CMK (cell line): Measurements from ENCODE around the gene B4GALT5.
"Not testable (repeated sequence)": the region's sequence is repeated elsewhere in the genome, so short reads cannot be mapped to it uniquely, and the experiment has no call there.

Experiments used
- DNase-seq: peaks from one replicate; pipeline ENCODE4 v3.0.0-alpha.2; 2010; ENCODE audit warnings: low read depth

B4GALT5 gene

DNA sequence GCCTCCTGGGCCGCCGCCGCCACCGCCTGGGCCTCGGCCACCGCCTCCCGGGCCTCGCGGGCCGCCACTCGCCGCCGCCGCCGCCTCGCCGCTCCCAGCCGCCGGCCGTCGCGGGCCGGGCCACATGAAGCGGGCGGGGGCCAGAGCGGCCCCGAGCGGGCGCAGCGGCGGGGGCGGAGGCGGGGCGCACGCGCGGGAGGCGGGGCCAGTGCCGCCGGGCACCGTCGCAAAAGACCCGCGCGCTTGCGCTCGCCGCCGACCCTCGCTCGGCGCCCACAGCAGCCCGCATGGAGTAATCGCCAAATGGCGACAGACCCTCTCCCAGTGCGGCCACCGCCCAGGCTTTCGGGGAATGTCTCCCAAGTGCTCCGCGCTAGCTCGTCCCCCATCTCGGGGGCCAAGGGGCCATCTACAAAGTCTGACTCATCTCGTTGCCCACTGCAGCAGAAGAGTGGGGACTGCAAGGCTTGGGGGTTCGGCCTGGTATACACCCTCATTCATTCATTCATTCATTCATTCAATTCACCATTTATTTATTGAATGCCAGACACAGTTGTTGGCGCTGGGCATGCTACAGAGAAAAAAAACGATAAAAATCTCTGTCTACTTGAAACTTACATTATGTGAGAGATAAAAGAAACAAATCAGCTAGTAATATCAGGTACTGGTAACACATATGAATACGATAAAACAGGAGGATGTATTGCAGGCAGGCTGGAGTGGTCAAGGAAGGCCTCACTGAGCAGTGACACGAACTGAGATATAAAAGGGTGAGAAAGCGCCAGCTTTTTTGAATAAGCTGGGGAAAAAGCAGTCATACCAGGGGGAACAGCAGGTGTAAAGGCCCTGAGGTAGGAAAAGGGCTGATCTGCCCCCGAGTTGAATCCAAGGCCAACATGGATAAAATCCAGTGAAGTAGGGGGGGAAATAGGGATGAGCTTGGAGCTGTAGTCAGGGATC, at the start of gene B4GALT5:
B4GALT5 (minus strand) TSS at position 126 of the 960 bp plus-strand sequence. CDS start 188 bp downstream, outside the sequence.
- peak; percentile 83 for DNase-seq

GRCh38 chr20:49762940-49763766, 49.5 kb upstream of the B4GALT5 start:
- DNase-seq, result no peak

DNA sequence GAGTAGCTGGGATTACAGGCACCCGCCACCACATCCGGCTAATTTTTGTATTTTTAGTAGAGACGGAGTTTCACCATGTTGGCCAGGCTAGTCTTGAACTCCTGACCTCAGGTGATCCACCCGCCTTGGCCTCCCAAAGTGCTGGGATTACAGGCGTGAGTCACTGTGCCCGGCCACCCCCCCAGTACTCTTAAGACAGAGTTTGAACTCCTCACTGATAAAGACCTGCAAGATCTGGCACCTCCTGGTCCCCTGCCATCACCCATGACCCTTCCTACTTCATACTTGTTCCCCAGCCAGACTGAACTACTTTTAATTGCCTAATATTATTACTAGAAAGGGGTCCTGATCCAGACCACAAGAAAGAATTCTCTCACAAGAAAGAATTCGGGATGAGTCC, 48.2 kb upstream of the B4GALT5 start:
- DNase-seq, result not testable (repeated sequence)

DNA sequence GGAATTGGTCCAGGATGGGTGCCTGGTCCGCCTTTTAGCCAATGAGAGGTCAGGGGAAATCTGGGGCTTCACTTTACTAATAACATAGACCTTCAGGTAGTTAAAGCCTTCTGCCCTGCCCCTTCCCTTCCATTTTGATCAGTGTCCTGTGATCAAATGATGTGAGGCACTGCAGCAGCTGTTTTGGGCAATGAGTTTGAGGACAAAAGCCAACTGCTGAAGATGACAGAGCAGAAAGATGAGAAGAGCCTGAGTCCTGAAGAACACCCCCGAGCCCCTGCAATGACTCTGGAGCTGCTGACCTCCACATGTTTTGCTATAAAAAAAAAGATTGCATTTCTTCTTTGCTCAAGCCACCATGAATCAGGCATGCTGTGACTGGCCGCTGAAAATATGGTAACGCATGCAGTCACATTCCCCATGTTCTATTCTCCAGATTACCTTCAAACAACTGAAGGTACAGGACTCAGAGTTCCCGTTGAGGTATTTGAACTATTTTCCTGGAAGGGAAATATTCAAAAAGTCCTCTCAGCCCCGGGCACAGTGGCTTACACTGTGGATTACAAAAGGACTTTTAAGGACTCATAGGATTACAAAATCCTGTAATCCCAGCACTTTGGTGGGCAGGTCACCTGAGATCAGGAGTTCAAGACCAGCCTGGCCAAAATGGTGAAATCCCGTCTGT, 45.7 kb upstream of the B4GALT5 start:
- no peak for DNase-seq

- no peak for DNase-seq
Observed at GRCh38 chr20:49758781-49759180, 45.1 kb upstream of the B4GALT5 start.

GRCh38 chr20:49757597-49757996, 43.9 kb upstream of the B4GALT5 start:
- DNase-seq, result no peak

DNA sequence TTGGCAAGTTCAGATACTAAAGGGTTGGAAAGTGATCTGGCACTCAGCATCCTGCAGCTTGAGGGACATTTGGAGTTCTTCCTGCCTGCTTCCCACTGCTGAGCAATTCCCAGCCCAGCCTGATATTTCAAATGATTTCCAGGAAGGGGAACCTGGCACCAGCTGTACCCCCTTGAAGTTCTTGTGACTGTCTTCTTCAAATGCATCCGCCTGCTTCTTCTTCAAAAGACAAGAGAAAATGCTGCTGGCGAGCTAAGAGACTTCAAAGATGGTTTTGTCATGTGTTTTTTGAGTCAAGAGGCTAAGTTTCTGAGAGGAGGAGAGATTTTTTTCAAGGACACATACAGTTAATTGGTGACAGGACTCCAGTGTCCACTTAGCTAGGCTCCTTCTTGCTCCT, 42.6 kb upstream of the B4GALT5 start:
- no peak for DNase-seq

- no peak for DNase-seq
Observed at GRCh38 chr20:49754596-49754995, 40.9 kb upstream of the B4GALT5 start.

DNA sequence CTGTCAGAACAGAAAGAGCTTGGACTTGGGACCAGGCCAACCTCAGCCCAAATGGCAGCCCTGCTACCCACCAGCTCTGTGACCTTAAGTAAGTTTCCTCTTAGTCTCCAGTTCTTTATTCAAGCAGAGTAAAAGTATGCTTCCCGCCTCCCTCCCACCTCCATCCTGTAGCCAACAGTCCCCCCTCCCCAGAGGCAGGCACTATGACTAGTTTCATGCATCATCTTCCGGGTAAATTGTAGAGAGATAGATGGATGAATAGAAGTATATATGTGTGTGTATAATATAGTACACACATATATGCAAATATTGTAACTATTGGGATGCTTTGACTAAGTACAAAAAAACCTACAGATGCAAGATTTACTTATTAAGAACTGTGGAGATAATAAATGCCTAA, 39.5 kb upstream of the B4GALT5 start:
- DNase-seq, result no peak

- DNase-seq, result no peak
Observed at GRCh38 chr20:49752201-49752903, 38.7 kb upstream of the B4GALT5 start.

- no peak for DNase-seq
Observed at GRCh38 chr20:49751397-49751736, 37.7 kb upstream of the B4GALT5 start.

- no peak for DNase-seq
Observed at GRCh38 chr20:49750611-49751396, 37.1 kb upstream of the B4GALT5 start.

- DNase-seq, result no peak
Observed at GRCh38 chr20:49749625-49750024, 35.9 kb upstream of the B4GALT5 start.

- DNase-seq, result no peak
Observed at GRCh38 chr20:49748525-49748838, 34.8 kb upstream of the B4GALT5 start.

DNA sequence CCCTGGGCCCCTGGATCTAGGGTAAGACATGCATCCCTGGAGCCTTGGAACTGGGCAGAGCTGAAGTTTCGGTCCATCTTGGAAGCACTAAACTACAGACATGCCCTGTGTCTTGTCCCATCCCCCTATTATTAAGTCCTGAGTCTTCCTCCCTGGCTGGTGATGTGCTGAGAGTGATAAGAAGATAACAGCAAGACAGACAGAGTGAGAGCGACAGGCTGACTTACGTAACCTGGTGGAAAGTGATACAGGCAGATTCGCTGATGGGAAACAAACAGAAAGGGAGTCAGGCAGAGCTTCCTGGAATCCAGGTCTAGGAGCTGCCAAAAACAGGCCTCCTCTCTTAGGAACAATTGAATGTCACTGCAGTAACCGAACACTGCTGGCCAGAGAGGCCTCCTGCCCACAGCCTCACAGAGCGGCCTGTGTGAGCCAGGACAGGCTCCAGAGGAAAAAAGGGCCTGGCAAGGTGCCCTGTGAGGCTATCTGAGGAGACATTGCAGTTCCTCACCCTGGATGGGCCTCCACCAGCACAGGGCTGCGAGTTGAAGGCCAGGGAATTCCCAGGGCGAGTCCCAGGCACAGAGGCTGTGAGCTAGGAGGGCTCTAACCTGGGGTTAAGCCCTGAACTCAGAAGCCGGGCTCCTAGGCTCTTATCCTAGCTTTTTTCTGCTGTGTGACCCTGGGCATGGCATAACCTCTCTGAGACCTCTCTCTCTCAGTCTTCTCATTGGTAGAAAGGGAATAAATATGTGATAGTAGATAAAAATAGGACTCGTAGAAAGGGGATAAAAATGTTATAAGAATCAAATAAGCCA, 34.2 kb upstream of the B4GALT5 start:
- DNase-seq, result peak; percentile 41

GRCh38 chr20:49742948-49743347, 29.3 kb upstream of the B4GALT5 start:
- DNase-seq, result no peak

DNA sequence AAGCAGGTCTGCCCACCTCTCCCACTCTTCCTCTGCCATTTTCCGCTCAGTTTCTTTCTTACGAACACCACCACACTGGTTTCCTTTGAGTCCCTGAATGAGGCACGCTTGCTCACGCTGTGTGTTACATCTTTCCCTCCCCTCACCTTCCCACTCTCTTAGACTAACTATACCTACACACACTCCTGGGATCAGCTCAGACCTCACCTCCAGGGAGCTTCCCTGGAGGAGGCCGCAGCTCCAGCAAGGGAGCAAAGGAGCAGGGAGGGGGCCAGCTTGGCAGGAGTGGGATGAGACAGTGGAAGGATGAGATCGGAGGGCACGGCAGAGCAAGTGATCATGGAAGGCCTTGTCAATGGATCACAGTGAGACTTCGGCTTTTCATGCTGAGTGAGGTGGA, 28.3 kb upstream of the B4GALT5 start:
- DNase-seq, result no peak

GRCh38 chr20:49740807-49741206, 27.1 kb upstream of the B4GALT5 start:
- no peak for DNase-seq

DNA sequence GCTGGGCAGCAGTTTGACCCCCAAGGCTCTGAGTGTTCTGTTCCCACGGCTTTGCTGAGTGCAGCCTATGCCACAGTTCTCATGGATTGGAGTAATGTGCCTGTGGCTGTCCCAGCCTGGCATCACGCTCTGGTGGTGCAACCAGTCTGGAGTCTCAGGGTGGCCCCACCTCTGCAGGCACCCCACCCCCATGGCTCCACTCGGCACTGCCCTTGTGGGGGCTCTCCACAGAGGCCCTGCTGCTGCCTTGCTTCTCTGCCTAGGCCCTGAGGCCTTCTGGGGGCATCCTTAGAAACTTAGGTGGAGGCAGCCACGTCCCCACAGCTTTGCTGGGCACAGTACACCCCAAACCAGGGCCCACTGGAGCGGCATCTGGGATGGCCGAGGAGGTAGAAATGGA, 25.4 kb upstream of the B4GALT5 start:
- DNase-seq, result no peak

DNA sequence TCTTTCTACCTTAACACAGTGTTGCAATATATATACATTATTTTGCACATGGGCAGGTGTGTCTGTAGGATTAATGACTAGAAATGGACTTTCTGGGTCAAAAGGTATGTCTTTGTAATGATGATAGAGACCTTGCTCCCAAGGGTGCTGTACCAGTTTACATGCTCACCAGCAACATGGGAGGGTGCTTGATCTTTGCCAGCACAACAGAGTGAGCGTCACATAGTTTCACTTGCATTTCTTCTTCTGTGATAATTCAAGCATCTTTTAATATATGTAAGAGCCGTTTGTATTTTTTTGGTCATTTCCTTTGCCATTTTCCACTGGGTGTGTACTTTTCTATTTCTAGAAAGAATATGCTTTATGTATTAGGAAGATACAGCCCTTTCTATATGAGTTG, 23.6 kb upstream of the B4GALT5 start:
- DNase-seq, result no peak
